ENCODE results near the gene MYO1E.

Gene MYO1E

GRCh38 chr15:59278120-59278519 is 94.6 kb downstream of the MYO1E start:
- TF ChIP-seq CTCF (conservative IDR thresholded peaks at IDR 0.05; ENCODE audit: low read depth, low read length) = no peak
- H3K4me3 ChIP-seq (ENCODE audit: low read depth, low read length) = no peak overlapping the region
- DNase-seq (ENCODE audit: low read depth) = no peak

- H3K4me3 ChIP-seq (ENCODE audit: low read depth, low read length) = no peak overlapping the region
- no peak for TF ChIP-seq CTCF (conservative IDR thresholded peaks at IDR 0.05; ENCODE audit: low read depth, low read length)
- no peak for DNase-seq (ENCODE audit: low read depth)
Measured at GRCh38 chr15:59276225-59277178, 96.2 kb downstream of the MYO1E start.

- TF ChIP-seq CTCF (conservative IDR thresholded peaks at IDR 0.05; ENCODE audit: low read depth, low read length) = no peak
- no peak overlapping the region for H3K4me3 ChIP-seq (ENCODE audit: low read depth, low read length)
- peak; percentile 56 for DNase-seq (ENCODE audit: low read depth)
Measured at GRCh38 chr15:59274126-59274970, 98.3 kb downstream of the MYO1E start.

- no peak for TF ChIP-seq CTCF (conservative IDR thresholded peaks at IDR 0.05; ENCODE audit: low read depth, low read length)
- DNase-seq (ENCODE audit: low read depth) = no peak
- no peak overlapping the region for H3K4me3 ChIP-seq (ENCODE audit: low read depth, low read length)
Measured at GRCh38 chr15:59273234-59273633, 99.4 kb downstream of the MYO1E start.

GRCh38 chr15:59271595-59272201 is 101.0 kb downstream of the MYO1E start:
- TF ChIP-seq CTCF (conservative IDR thresholded peaks at IDR 0.05; ENCODE audit: low read depth, low read length) = no peak
- no peak for DNase-seq (ENCODE audit: low read depth)
- no peak overlapping the region for H3K4me3 ChIP-seq (ENCODE audit: low read depth, low read length)

- no peak for TF ChIP-seq CTCF (conservative IDR thresholded peaks at IDR 0.05; ENCODE audit: low read depth, low read length)
- H3K4me3 ChIP-seq (ENCODE audit: low read depth, low read length) = no peak overlapping the region
- no peak for DNase-seq (ENCODE audit: low read depth)
Measured at GRCh38 chr15:59268852-59269407, 103.7 kb downstream of the MYO1E start.

All from choroid plexus epithelial cell (primary cell).